Activated CD8-positive, alpha-beta memory T cell treated with anti-CD3 and anti-CD28 coated beads, Interleukin-2, amount 50 U/mL, for 48 hours (primary cell): ENCODE measurements around the gene CDX1.

Experiments
- DNase-seq: peaks from one replicate; pipeline ENCODE4 v3.0.0-alpha.2; 2020

CDX1 gene

DNA sequence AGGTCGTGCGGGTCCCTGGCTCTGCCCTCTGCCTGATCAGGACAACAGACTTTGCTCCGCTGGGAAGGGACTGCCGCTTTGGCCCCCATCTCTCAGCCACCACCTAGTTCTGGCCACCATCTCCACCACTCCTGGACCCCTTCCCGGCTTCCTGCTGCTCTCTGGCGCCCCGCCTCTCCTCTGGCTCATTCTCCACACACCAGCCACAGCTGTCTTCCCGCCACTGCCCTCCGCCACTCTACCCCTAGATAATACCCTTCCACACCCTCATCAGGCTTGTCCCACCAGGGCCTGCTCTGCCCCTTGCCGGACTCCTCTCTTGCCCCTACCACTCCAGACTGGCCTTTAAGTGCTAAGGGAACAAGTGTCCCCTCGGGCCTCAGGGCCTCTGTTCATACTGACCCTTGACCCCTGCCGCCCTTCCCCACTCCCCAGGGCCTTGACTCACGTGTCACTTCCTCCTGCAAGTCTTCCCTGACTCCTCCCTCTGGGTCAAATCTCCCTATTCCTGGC, 3.0 kb upstream of the CDX1 start:
- DNase-seq, result no peak

DNA sequence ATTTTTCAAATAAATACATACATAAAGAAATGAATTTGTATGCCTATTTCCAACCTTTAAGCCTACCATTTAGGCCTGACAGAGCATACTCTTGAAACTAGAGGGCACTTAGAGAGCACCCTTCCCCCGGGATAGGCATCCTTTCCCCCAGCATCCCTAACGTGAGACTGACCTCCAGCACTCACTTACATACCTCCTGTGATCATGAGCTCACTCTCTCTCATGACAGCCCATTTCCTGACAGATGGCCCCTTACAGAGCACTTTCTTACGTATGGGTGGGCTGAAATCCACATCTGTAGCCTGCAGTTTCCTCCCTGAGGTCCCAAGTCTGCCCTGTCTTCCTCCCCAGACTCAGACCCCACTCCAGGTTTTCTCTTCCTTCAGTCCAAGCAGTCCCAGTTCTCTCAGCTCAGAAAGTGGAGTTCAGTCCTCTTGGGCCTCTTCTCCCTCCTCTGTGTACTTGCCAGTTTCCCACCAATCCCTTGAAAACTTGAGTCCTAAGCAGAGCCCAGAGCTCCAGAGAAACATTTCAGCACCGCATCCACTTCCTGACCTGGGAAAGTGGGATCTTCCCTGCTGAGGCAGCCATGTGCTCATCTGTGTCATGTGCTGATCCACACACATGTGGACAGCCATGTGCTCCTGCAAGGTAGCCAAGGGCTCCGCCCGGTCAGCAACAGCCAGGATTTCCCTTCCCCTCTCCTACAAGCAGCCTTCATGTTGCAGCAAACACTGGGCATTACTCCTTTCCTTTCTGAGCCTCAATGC, 2.2 kb upstream of the CDX1 start:
- DNase-seq, result no peak

DNA sequence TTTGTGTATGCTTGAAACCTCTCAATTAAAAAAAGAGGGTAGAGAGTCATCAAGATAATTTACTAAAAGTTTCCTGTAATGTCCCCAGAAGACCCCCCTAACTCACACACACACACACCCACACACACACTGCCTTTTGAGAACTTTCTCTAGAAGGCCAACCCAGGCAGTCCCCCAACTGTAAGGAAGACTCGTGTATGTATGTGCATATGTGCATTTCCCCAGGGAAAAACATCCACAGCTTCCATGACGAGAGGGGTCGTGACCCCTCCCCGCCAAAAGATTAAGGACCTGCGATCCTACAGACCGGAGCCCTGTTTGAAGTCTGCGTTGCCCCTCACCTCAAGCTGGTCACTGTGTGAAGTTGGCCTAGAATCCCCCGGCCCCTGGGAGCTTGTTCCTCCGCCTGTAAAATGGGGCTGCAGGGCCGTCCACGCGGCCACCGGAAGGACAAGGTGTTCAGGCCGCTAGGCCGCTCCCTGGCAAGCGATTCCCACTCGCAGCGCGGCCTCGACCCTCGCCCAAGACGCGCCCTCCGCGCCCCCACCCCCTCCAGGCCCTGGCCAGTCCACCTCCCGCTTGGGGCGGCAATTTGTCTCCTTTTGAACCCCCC, 435 bp upstream of the CDX1 start:
- no peak for DNase-seq

DNA sequence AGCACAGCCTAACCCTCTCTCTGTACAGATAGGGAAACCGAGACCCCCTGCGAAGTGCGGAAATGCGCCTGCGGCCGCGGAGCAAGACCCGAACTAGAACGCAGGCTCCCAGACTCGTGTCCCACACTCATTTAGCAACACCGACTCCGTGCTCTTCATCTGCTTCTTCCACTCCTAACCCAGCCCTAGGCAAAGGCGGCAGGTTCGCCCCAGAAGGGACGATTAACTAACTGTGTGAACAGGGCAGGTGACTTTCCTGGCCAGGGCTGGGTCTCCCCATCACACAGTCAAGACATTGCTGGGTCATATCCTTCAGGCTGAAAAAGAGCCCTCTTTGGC, 903 bp downstream of the CDX1 start:
- DNase-seq, result no peak

DNA sequence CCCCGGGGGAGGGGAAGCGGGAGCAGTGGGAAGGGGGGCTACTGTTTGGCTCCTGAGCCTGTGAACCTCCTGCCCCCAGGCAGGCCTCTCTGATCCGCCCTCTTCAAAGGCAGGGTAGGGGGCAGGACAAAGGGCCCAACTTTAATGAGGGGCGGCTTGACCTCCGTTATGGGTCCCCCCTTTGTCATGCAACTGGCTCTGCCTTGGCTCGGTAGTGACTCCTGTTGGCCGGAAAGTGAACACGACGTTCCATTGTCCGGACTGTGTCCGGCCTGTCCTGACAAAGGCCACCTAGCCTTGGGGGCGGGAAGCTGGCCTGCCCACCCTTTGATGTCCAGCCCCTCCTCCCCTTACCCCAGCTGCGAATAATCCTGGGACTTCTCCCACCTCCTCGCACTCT, 1.3 kb downstream of the CDX1 start:
- no peak for DNase-seq

DNA sequence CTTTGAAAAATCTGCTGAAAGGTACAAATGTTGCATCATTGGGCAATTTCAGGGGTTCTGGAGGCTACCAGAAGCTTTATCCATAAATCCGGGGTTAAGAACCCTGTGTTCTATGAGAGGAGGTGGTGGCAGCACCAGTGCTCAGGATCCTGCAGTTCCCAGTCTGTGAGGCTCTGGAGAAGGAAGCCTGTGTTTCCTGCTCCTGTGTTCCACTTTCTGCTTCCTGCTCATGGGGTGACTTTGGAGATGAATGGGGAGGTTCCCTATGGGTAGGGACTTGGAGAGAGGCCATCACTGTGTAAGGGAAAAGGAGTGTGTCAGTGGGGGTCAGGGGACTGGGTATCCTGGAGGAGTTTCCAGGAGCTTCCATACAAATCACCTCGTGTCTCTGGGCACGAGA, 2.3 kb downstream of the CDX1 start:
- DNase-seq, result no peak

DNA sequence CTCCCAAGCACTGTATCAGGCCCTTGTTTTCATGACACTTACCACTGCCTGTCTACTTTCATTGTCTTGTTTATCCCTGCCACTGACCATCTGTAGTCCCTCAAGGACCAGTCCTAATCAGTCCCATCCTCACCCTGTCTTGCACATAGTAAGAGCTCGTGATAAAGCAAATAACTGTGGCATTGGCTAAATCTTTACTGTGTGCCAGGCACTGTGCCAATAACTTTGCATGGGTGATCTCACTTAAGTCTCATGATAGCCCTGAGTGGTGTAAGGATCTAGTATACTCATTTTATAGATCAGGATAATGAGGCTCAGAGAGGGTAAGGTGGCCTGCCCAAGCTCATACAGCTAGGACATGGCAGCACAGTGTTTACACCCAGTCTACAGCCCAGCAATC, 5.6 kb downstream of the CDX1 start:
- DNase-seq, result no peak

DNA sequence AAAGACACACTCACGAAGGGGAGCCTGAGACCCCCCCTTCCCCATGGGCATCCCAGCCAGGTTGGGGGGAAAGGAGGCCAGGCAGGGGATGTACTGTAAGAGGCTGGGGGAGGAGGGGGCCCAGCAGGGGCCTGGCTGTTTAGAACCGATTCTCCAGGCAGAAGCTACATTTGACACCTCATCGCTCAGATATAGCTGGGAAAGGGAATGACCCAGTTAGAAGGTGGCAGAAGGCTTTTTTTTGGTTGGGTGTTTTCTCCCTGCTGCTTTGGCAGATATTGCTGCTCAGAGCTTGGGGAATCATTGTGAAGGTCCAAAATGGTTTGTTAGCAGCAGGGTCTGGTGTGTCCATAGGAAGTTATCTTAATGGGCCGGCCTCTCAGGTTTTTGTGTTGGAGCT, 6.0 kb downstream of the CDX1 start:
- DNase-seq, result no peak

DNA sequence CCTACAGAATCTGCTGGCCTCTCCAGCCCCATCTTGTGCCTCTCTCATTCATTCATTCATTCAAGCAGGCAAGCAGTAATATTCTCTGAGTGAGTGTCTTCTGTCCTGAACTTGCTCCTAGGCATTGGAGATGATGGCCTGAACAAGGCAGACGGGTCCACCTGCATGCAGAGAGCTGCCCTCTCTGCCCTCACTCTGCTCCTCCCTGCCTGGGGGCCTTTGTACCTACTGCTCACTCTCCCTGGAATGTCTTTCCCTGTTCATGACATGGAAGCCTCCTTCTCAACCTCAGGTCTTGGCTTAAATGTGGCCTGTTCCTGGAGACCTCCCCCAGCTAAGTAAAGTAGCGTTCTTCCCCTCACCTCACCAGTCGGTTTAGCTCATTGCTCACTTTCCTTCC, 6.6 kb downstream of the CDX1 start:
- no peak for DNase-seq

DNA sequence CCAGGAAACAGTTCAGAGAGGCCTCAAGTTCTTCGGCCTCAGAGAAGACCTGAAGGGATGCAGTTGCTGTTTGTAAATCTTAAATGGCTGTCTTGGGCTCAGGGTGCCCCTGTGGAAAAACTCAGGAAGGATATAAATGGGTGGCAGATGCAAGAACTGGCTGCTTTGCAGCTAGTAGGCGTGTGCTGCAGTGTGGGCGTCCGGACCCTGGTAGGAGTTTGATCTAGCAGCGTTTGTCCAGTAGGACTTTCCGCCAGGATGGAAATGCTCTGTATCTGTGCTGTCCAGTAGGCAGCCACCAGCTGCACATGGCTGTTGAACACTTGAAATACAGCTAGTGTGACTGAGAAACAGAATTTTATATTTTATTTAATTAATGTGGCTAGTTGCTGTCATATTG, 7.7 kb downstream of the CDX1 start:
- no peak for DNase-seq

DNA sequence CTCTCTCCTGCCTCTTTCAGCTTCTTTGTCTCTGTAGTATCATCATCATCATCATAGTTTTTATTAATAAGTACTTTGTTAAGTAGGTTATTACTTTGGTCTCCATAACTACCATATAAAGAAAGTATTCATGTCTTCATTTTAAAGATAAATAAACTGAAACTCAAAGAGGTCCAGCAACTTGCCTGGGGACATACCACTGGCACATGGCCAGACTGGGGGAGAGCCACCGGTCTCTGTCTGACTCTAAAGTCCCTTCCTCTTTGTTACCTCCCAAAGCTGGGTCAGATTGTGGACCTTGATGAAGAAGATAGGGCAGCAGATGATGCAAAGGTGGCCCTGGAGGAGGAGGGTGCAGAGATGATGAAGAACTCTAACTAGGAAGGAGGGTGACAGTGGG, 8.5 kb downstream of the CDX1 start:
- no peak for DNase-seq

DNA sequence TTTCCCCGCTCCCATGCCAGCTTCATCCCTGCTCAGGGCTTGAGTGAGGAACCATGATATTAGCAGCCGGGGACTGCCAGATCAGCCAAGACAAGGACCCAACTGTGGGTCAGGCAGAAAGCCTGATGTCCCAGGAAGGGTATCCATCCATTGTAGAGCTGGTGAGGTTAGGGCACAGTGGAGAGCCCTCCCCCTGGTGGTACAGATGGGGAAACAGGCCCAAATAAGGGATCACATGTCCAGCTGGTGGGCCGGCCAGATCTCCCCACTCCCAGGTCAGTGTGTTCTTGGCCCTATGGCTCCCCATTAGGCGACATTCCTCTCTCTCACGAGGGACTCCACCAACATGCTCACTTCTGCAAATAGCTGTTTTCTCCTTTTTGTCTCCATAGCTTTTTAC, 9.0 kb downstream of the CDX1 start:
- DNase-seq, result no peak

DNA sequence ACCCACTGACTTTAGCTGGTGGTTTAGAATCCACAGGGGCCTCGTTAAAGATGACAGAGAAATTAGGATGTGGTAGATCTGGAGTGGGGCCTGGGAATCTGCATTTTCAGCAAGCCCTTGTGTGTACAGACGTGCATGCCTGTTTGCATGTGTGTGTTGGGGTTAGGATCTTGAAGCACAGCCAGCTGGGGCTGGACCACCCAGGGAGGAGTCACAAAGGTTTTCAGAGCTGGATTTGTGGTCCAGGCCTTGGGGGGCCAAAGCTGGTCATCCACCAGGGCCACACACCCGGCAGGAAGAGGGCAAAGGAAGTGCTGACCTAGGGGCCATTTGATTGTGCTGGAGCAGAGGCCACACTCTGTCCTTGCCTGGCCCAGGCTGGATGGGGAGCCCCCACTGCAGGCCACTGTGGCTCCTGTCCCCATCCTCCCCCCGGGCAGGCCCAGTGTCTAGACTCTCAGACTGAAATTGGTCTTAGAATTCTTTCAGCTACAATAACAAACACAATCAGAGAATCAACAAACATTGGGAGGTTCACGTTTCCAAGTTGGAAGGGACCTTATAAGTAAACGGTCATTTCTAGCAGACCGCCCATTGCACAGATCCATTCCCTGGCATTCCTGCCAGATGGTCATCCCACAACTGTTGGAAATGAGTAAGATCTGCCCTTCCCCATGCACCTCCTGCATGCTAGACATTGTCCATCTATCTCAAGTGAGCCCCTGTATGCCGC, 10.3 kb downstream of the CDX1 start:
- no peak for DNase-seq

DNA sequence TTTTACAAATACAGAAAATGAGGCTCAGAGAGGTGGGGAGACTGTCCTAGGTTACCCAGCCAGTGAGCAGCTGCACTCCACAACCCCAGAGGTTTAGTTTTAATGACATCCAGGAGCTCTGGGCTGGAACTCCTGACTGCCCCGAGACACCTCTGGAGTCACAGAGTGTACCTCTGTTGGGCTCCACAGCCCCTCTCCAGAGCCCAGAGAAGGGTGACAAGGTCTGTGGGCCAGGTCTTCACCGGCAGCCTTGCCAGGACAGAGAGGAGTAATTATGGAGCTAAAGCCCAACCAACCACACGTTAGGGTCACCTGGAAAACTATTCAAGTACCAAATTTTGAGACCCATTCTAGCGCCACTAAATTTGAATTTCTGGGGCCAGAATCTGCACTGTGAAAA, 11.1 kb downstream of the CDX1 start:
- no peak for DNase-seq

DNA sequence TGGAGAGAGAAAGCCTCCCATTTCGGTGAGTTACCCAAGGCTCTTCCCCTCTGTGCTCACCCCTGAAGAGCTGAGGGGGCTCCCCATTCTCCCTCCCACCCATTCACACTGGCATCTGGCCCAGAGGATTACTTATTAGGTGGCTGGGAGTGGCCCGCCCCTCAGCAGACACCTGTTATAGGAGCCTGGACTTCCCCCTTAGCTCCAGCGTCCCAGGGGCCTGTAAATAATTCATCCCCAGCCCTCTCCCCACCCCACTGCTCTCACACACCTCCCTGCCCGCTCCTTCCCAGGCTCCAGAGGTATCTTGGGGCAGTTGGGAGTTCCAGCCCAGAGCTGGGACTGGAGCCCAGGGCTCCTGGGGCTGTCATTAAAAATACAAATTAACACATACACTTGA, 11.7 kb downstream of the CDX1 start:
- DNase-seq, result no peak

DNA sequence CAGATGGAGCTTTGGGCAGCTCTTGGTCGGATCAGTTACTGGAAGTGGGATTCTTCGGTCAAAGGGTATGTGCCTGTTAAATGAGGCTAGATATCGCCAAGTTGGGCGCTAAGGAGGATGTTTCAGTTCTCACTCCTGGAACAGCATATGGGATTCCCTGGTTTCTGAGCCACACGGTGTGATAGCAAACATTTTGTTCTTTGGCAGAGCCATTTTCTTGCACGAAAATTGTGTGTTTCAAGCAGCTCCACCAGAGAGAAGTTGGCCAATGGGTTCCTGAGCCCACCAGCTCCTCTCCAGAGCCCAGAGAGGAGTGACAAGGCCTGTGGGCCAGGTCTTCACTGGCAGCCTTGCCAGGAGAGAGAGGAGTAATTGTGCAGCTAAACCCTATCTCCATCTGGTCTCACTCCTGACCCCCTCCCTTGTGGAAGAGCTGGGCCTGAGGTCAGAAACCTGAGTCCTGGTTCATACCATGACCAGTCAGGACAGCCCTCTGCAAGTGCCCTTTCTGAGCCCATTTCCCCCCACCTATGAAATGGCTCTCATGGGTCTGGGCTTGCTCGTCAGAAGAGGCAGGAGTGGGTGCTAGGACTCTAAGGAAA, 12.5 kb downstream of the CDX1 start:
- no peak for DNase-seq

DNA sequence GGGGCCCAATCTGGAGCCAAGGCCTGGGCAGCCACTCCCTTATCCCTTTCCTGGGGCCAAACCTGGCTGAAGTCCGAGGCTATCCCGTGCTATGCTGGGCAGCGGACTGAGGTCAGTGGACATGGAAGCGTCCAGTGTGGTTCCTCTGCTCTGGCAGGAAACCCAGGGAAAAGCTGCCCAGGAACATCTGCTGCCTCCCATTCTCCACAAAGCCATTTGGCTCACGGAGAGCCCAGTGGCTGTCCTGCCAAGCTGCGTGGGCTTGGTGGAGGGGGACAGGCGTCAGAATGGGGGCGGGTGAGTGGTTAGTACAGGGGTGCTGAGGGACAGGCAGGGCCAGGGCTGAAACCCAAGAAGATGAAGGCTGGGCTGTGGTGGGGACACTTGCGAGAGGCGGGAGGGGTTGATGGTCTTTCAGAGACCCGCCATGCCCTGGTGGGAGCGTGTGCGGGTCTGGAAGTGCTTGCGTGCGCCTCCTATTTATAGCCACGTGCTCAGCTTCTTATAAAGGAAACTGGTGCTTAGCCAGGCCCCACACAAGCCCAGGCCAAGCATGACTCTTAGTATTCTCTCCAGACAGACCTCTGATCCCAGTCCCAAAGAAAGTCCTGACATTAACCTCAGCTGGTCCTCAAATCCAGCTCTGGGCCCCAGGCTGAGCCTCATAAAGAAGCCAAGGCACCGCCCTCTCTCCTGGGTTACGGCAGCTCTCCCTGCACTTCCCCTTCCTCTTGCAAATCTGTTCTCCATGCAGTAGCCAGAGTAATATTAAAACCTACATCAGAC, 13.9 kb downstream of the CDX1 start:
- no peak for DNase-seq

DNA sequence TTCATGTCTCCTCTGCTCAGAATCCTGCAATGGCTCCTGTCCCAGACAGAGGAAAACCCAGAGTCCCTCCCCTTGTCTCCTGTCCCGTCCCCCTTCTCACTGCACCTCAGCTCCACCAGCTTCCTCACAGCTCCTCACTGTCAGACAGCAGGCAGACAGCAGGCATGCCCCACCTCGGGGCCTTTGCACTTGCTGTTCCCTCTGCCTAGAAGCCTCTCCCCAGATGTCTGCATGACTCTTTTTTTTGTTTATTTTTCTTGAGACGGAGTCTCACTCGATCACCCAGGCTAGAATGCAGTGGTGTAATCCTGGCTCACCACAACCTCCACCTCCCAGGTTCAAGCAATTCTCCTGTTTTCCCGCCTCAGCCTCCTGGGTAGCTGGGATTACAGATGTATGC, 14.4 kb downstream of the CDX1 start:
- no peak for DNase-seq

DNA sequence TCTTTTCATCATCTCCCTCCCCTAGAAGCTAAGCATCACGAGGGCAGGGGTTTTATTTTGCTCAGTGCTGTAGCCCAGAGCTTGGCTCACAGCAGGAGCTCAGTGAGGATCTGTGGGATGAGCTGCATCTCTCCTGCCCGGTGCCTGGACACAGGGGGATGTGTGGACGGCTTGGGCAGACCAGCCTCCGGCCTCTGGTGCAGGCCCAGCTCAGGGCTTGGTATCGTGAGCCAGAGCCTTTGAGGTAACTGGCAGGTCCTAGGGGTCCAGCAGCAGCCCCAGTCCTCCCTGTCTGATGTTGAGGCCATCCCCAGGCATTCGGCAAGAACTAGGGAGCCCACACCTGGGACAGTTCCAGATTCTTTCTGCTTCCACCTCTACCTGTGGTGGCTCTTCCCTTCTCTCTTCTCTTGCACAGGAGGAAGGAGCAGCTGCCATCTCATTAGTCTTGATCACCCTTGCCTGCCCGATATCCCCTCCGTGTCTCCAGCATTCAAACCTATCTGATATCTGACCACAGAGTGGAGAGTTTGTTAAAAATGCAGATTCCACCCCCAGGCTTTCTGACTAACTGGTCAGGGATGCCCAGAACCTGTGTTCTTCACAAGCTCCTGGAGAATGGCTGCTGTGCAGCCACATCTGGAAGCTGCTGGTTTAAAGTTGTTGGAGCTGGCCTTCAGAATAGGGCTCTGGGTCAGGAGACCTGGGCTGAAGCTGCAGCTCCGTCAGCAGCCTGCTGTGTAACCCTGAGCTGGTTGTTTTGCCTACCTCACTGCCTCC, 15.4 kb downstream of the CDX1 start:
- no peak for DNase-seq

DNA sequence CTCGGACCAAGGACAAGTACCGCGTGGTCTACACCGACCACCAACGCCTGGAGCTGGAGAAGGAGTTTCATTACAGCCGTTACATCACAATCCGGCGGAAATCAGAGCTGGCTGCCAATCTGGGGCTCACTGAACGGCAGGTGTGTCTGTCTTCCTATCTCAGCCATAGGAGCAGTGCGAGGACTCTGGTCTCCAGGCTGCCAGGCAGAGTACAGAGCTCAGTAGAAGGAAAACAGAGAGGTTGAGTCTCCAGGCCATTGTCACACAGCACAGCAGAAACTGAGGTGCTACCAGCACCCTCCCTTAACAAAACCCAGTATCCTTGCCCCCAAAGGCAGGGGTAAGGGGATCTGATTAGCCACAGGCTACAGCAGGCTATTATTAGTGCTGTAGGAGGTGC, 16.2 kb downstream of the CDX1 start:
- DNase-seq, result no peak

DNA sequence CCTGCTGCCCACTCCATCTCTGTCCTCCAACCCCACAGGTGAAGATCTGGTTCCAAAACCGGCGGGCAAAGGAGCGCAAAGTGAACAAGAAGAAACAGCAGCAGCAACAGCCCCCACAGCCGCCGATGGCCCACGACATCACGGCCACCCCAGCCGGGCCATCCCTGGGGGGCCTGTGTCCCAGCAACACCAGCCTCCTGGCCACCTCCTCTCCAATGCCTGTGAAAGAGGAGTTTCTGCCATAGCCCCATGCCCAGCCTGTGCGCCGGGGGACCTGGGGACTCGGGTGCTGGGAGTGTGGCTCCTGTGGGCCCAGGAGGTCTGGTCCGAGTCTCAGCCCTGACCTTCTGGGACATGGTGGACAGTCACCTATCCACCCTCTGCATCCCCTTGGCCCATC, 16.9 kb downstream of the CDX1 start:
- no peak for DNase-seq

DNA sequence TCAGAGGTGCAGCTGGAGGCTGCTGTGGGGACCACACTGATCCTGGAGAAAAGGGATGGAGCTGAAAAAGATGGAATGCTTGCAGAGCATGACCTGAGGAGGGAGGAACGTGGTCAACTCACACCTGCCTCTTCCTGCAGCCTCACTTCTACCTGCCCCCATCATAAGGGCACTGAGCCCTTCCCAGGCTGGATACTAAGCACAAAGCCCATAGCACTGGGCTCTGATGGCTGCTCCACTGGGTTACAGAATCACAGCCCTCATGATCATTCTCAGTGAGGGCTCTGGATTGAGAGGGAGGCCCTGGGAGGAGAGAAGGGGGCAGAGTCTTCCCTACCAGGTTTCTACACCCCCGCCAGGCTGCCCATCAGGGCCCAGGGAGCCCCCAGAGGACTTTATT, 17.4 kb downstream of the CDX1 start:
- DNase-seq, result no peak
